ENCODE results near the gene TMA16.

DNA sequence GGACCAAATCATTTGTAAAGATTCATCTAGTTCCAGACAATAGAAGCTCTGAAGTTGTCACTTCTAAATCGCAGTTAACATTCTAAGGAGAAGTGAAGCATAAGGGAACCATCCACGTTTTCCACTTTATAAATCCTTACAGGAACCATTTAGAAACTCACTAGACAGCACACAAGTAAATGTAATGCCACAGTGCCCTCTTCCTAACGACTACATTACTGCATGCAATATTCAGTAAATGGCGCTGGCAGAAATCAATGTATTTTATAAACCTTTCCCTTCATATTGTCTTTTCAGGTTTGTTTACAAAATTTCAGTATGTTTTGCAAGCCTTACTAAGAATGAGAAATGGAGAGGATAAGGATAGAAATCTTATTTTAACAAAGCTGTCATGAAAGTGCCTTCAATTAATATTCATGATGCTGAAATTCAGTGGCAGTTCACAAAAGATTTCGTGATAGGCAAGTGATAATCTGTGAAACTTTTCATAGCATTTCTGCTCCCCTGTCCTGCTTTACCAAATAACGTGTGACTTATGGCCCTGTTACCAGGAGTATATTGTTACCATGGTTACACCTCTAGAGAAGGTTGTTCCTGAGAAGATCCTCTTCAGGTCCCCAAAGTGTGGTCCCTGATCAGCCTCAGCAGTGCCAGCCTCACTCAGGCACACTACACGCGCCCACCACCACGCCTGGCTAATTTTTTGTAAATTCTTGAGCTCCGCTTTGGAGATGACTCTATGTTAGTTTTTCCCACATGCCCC is 54.2 kb downstream of the TMA16 start:
- no peak for TF ChIP-seq EP300 (IDR thresholded peaks at IDR 0.05)
- TF ChIP-seq POLR2A (IDR thresholded peaks at IDR 0.05), result no peak
